Astrocyte (in vitro differentiated cells and primary cell): ENCODE data around the gene SOCS1.

Source experiments
- EZH2 ChIP-seq: IDR thresholded peaks from 2 replicates; pipeline ENCODE4 v1.6.1; 2012; ENCODE audit warnings: mild to moderate bottlenecking, low read length, inconsistent platforms; ENCODE audit not compliant: insufficient read depth
- TF ChIP-seq, protein P1 (sequence below): IDR thresholded peaks from 2 replicates; pipeline ENCODE4 v1.5.1; 2011; ENCODE audit warnings: low read depth, mild to moderate bottlenecking, inconsistent platforms, low read length, moderate library complexity; ENCODE audit not compliant: insufficient read depth

DNA sequence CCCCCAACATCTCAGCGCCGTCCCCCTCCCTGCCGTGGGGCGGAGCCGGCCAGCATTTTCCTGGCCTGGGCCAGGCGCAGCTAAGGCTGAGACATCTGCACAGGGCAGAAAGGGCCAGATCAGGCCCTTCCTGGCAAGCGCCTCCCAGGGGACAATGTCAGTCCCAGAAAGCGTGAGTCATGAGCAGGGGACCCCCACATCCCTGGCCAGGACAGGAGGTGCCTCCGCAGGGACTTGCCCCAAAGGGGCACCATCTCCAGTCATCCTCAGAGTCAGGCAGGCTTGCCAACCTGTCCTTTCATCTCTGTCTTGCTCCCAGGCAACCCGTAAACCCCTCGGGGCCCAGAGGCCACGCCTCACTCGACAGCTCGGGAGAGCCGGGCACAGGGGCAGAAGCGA lies 43.2 kb downstream of the SOCS1 start:
- TF ChIP-seq, protein P1, sequence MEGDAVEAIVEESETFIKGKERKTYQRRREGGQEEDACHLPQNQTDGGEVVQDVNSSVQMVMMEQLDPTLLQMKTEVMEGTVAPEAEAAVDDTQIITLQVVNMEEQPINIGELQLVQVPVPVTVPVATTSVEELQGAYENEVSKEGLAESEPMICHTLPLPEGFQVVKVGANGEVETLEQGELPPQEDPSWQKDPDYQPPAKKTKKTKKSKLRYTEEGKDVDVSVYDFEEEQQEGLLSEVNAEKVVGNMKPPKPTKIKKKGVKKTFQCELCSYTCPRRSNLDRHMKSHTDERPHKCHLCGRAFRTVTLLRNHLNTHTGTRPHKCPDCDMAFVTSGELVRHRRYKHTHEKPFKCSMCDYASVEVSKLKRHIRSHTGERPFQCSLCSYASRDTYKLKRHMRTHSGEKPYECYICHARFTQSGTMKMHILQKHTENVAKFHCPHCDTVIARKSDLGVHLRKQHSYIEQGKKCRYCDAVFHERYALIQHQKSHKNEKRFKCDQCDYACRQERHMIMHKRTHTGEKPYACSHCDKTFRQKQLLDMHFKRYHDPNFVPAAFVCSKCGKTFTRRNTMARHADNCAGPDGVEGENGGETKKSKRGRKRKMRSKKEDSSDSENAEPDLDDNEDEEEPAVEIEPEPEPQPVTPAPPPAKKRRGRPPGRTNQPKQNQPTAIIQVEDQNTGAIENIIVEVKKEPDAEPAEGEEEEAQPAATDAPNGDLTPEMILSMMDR = no peak
- no peak for TF ChIP-seq EZH2
